ENCODE data around the gene TBC1D8.

DNA sequence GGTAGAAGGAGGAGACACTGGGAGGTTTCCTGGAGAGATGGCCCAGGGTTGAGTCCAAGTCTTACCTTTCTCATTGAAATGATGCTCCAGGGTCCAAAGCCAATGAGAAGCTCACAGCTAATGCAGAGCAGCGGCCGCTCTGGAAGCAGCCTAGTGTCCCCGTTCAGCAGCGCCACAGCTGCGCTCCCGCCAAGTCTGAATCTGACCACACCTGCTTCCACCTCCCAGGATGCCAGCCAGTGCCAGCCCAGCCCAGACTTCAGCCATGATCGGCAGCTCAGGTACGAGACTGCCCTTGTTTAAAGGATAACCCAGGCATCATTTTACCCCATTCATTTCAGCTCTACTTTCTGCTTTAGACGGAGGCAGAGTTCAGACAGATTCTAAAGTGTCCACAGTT lies 161.0 kb downstream of the TBC1D8 start:
- no peak for TF ChIP-seq POLR2A (IDR thresholded peaks at IDR 0.05)
- TF ChIP-seq, protein P1, sequence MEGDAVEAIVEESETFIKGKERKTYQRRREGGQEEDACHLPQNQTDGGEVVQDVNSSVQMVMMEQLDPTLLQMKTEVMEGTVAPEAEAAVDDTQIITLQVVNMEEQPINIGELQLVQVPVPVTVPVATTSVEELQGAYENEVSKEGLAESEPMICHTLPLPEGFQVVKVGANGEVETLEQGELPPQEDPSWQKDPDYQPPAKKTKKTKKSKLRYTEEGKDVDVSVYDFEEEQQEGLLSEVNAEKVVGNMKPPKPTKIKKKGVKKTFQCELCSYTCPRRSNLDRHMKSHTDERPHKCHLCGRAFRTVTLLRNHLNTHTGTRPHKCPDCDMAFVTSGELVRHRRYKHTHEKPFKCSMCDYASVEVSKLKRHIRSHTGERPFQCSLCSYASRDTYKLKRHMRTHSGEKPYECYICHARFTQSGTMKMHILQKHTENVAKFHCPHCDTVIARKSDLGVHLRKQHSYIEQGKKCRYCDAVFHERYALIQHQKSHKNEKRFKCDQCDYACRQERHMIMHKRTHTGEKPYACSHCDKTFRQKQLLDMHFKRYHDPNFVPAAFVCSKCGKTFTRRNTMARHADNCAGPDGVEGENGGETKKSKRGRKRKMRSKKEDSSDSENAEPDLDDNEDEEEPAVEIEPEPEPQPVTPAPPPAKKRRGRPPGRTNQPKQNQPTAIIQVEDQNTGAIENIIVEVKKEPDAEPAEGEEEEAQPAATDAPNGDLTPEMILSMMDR (IDR thresholded peaks at IDR 0.05) = no peak

Measured in testis (tissue), 2 donors.